ENCODE measurements around the gene ZNF546.
"Not testable (repeated sequence)": the region's sequence is repeated elsewhere in the genome, so short reads cannot be mapped to it uniquely, and the experiment has no call there.

Gene ZNF546

GRCh38 chr19:39987167-39987566 lies 9.7 kb upstream of the ZNF546 start:
- DNase-seq, result no peak

GRCh38 chr19:39987596-39987995 lies 9.3 kb upstream of the ZNF546 start:
- DNase-seq, result no peak

- DNase-seq, result no peak
Measured at GRCh38 chr19:39993605-39994004, 3.3 kb upstream of the ZNF546 start.

- DNase-seq, result no peak
Measured at GRCh38 chr19:39994361-39994760, 2.5 kb upstream of the ZNF546 start.

GRCh38 chr19:39995794-39996193 lies 1.1 kb upstream of the ZNF546 start:
- peak; percentile 11 for DNase-seq

GRCh38 chr19:39996218-39996810 lies 546 bp upstream of the ZNF546 start:
- no peak for DNase-seq

GRCh38 chr19:39997638-39998216 lies 867 bp downstream of the ZNF546 start:
- DNase-seq, result no peak

- DNase-seq, result no peak
Measured at GRCh38 chr19:39998501-39998900, 1.6 kb downstream of the ZNF546 start.

- DNase-seq, result no peak
Measured at GRCh38 chr19:40005691-40006272, 8.9 kb downstream of the ZNF546 start.

GRCh38 chr19:40006273-40006691 lies 9.4 kb downstream of the ZNF546 start:
- DNase-seq, result no peak

- DNase-seq, result no peak
Measured at GRCh38 chr19:40009674-40010073, 12.8 kb downstream of the ZNF546 start.

GRCh38 chr19:40013991-40014390 lies 17.1 kb downstream of the ZNF546 start:
- no peak for DNase-seq

- DNase-seq, result no peak
Measured at GRCh38 chr19:40023969-40024368, 27.1 kb downstream of the ZNF546 start.

GRCh38 chr19:40025938-40026596 lies 29.2 kb downstream of the ZNF546 start:
- DNase-seq, result no peak

- no peak for DNase-seq
Measured at GRCh38 chr19:40026597-40026970, 29.7 kb downstream of the ZNF546 start.

- no peak for DNase-seq
Measured at GRCh38 chr19:40033989-40034560, 37.2 kb downstream of the ZNF546 start.

- DNase-seq, result no peak
Measured at GRCh38 chr19:40035996-40036395, 39.1 kb downstream of the ZNF546 start.

GRCh38 chr19:40038047-40038446 lies 41.2 kb downstream of the ZNF546 start:
- not testable (repeated sequence) for DNase-seq

- not testable (repeated sequence) for DNase-seq
Measured at GRCh38 chr19:40041718-40042117, 44.9 kb downstream of the ZNF546 start.

- no peak for DNase-seq
Measured at GRCh38 chr19:40053491-40053890, 56.6 kb downstream of the ZNF546 start.

GRCh38 chr19:40054632-40055031 lies 57.8 kb downstream of the ZNF546 start:
- no peak for DNase-seq

- no peak for DNase-seq
Measured at GRCh38 chr19:40055049-40055448, 58.2 kb downstream of the ZNF546 start.

GRCh38 chr19:40055832-40056504 lies 59.1 kb downstream of the ZNF546 start, which contains the start of gene ZNF780B:
Gene ZNF780B, minus strand, starts transcription at chr19:40056231. Its CDS starts 5,899 bp downstream, at chr19:40050332.
- peak; percentile 88 for DNase-seq

All from eye (tissue), 1 donor.